Endothelial cell of umbilical vein (primary cell): Measurements from ENCODE around the gene CDH23. TPM values are rescaled to one million over a fixed set of nuclear protein-coding genes. Genes with fewer than 3 reads are reported as not detected.

Source experiments
- BruUV-seq: library from RNA; stranded (reverse); fragments of 400-500 nt; replicated peaks from 2 replicates; lab custom pipeline; 2021; lab: Mats Ljungman, UMichigan
- CTCF ChIA-PET: fragments of 300-600, 350-600 bp; sonication (Branson Sonifier 250); formaldehyde crosslinking; loops from one replicate; lab custom pipeline; 2021; ENCODE audit warnings: antibody characterized with exemption, inconsistent platforms; lab: Charles Lee
- POLR2A ChIA-PET: fragments of 300-600, 350-600 bp; sonication (Branson Sonifier 250); formaldehyde crosslinking; loops from one replicate; lab custom pipeline; 2021; ENCODE audit warnings: antibody characterized with exemption, inconsistent platforms; lab: Charles Lee
- DNase-seq: peaks from one replicate; pipeline ENCODE4 v3.0.0-alpha.2; 2011; ENCODE audit warnings: low read depth, low spot score
- FAIRE-seq: peaks from 2 replicates; lab custom pipeline; 2011; peaks lifted over from hg19 to GRCh38; lab: Jason Lieb, UNC
- H2AFZ ChIP-seq: 2 replicates; pipeline ENCODE4 v1.6.0; 2012; ENCODE audit warnings: low read depth, low read length, control low read depth, inconsistent platforms
- H3K27ac ChIP-seq: 2 replicates; pipeline ENCODE4 v1.5.1; 2011; ENCODE audit warnings: low read depth, mild to moderate bottlenecking, control low read depth, low read length, moderate library complexity; ENCODE audit not compliant: insufficient read depth
- H3K27me3 ChIP-seq, 2 experiments: 2 replicates each; pipeline versions ENCODE4 v1.6.0 to v1.6.1; 2011; ENCODE audit warnings: low read length in 2 of 2, mixed read lengths in 1 of 2; ENCODE audit not compliant: control insufficient read depth in 2 of 2, insufficient read depth in 2 of 2
- H3K36me3 ChIP-seq, 2 experiments: 2 replicates in 1 of 2; 3 replicates in 1 of 2; pipeline ENCODE4 v1.5.1; 2011; ENCODE audit warnings: low read length in 2 of 2, mild to moderate bottlenecking in 1 of 2, moderate library complexity in 1 of 2; ENCODE audit not compliant: control insufficient read depth in 2 of 2, insufficient read depth in 2 of 2; ENCODE audit errors: extremely low read depth in 1 of 2
- H3K4me1 ChIP-seq: 3 replicates; pipeline ENCODE4 v1.5.1; 2011; ENCODE audit warnings: mild to moderate bottlenecking, low read length; ENCODE audit not compliant: control insufficient read depth, insufficient read depth; ENCODE audit errors: extremely low read depth
- H3K4me2 ChIP-seq: 2 replicates; pipeline ENCODE4 v1.6.1; 2011; ENCODE audit warnings: low read length, control low read depth, mixed read lengths; ENCODE audit not compliant: insufficient read depth
- H3K4me3 ChIP-seq, 3 experiments: fragments of 200-600 bp in 1 of 3; sonication (generic), shearing (Covaris generic) in 1 of 3; replicated peaks in 1 of 3; 2 replicates each; pipeline ENCODE4 v1.5.1; 2011 to 2016; ENCODE audit warnings: control low read depth in 3 of 3, low read length in 3 of 3, mild to moderate bottlenecking in 2 of 3, inconsistent platforms in 1 of 3, low read depth in 1 of 3, moderate library complexity in 1 of 3; ENCODE audit not compliant: insufficient read depth in 1 of 3
- H3K79me2 ChIP-seq: 2 replicates; pipeline ENCODE4 v1.6.0; 2012; ENCODE audit warnings: low read length, inconsistent platforms; ENCODE audit not compliant: control insufficient read depth, insufficient read depth
- H3K9ac ChIP-seq: replicated peaks from 2 replicates; pipeline ENCODE3; 2011; ENCODE audit warnings: low read length, control low read depth; ENCODE audit not compliant: insufficient read depth; ENCODE audit errors: extremely low read depth
- H3K9me1 ChIP-seq: replicated peaks from 3 replicates; pipeline ENCODE4 v1.6.0; 2011; ENCODE audit warnings: mild to moderate bottlenecking, low read length; ENCODE audit not compliant: control insufficient read depth, insufficient read depth; ENCODE audit errors: extremely low read depth
- H3K9me3 ChIP-seq: replicated peaks from 2 replicates; pipeline ENCODE4 v1.5.1; 2012; ENCODE audit warnings: low read length, inconsistent platforms; ENCODE audit not compliant: control insufficient read depth, insufficient read depth
- H4K20me1 ChIP-seq: replicated peaks from 2 replicates; pipeline ENCODE3; 2011; ENCODE audit warnings: mild to moderate bottlenecking, low read length; ENCODE audit not compliant: control insufficient read depth, insufficient read depth; ENCODE audit errors: extremely low read depth
- CTCF ChIP-seq, 2 donors: IDR thresholded peaks; 1 replicate in 1 of 2; 2 replicates in 1 of 2; pipeline ENCODE4 v1.5.1; 2011; ENCODE audit warnings: low read length in 2 of 2, mild to moderate bottlenecking in 2 of 2, moderate library complexity in 2 of 2, control low read depth in 1 of 2, inconsistent platforms in 1 of 2, low read depth in 1 of 2; ENCODE audit not compliant: insufficient read depth in 1 of 2; ENCODE audit errors: extremely low read depth in 1 of 2
- EZH2 ChIP-seq: IDR thresholded peaks from 2 replicates; pipeline ENCODE4 v1.6.1; 2012; ENCODE audit warnings: borderline replicate concordance, low read depth, mild to moderate bottlenecking, moderate library complexity, low read length, inconsistent platforms; ENCODE audit not compliant: severe bottlenecking
- FOS ChIP-seq: IDR thresholded peaks from 2 replicates; pipeline ENCODE4 v1.6.1; 2011; ENCODE audit warnings: mild to moderate bottlenecking, low read length, moderate library complexity, borderline replicate concordance; ENCODE audit not compliant: insufficient read depth
- GATA2 ChIP-seq: IDR thresholded peaks from 2 replicates; pipeline ENCODE4 v1.7.0; 2011; ENCODE audit warnings: low read depth, mild to moderate bottlenecking, moderate library complexity, mixed read lengths, low read length; ENCODE audit not compliant: insufficient read length, insufficient read depth
- JUN ChIP-seq: IDR thresholded peaks from 2 replicates; pipeline ENCODE4 v1.6.1; 2011; ENCODE audit warnings: borderline replicate concordance, low read depth; ENCODE audit not compliant: insufficient read length, insufficient read depth
- MAX ChIP-seq: IDR thresholded peaks from 2 replicates; pipeline ENCODE4 v1.6.1; 2011; ENCODE audit not compliant: insufficient read depth, insufficient read length
- MYC ChIP-seq: IDR thresholded peaks from one replicate; pipeline ENCODE4 v1.6.1; 2011; ENCODE audit warnings: mild to moderate bottlenecking, low read depth, low read length
- POLR2A ChIP-seq: IDR thresholded peaks from 2 replicates; pipeline ENCODE4 v1.6.1; 2012; ENCODE audit warnings: low read depth, mild to moderate bottlenecking, control low read depth, low read length
- POLR2AphosphoS5 ChIP-seq: IDR thresholded peaks from 2 replicates; pipeline ENCODE4 v1.6.1; 2012; ENCODE audit warnings: low read depth, mild to moderate bottlenecking, control low read depth, low read length, moderate library complexity; ENCODE audit not compliant: insufficient read depth
- dilution Hi-C: fragments of 300-500 bp; cut with MboI; formaldehyde crosslinking; loops from one replicate; pipeline ENCODE4 v1.15.0; 2019; ENCODE audit warnings: low sequenced_read_pairs; ENCODE audit not compliant: extremely low pct_ligation_motif_present
- intact Hi-C: fragments of 100-400 bp; cut with micrococcal nuclease; formaldehyde crosslinking; loops from one replicate; pipeline ENCODE4 v1.10.0; 2022
- polyA plus RNA-seq, 4 experiments: library from polyadenylated mRNA; depleted of rRNA in 3 of 4; stranded (reverse) in 3 of 4; unstranded in 1 of 4; fragments of >200 nt; gene quantifications; 2 replicates each; pipeline versions ENCODE4 v1.2.1 to v1.2.3, GENCODE V29; 2011 to 2012; ENCODE audit warnings: missing spikeins in 1 of 4
- total RNA-seq: library from RNA; stranded (reverse); gene quantifications from 2 replicates; pipeline ENCODE4 v1.2.3, GENCODE V29; 2021

Gene CDH23
- total and polyA plus RNA-seq, 2 donors (not counting 3 experiments of a cell fraction or from before 2014, with no cell fraction given) = not detected

DNA sequence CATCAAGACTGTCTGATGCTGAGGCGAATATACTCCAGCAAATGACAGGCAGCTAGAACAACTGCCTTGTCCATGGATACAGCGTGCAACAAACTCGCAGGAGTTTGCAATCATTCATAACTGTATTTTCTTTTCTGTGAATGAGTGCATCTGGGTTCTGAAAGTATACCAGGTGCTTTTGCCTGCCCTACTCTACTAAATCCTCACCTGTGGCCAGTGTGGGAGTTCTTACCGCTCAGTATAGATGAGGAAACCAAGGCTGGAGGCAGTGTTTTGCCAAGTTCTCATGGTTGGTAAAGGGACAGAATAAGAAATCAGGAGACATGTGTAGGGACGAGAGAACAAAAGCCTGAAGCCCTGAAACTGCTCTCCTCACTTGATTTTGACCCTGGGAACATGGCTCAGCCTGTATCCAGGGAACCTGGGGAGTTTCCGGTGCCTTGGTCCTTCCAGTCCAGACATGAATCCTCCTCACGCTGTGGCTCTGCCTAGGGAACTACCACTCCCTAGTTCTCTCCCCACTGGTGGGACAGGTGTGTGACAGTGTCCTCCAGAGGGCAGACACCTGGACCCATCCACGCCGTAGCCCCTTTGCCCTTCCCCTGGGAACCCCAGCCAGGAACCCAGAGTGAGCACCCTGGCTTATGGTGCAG lies 142.0 kb downstream of the CDH23 start:
- H3K9me1 ChIP-seq = no peaks in the 10 kb centered on the region
- no peak for FAIRE-seq
- no TSS peak for BruUV-seq
- no peak for TF ChIP-seq MAX
- no peak for TF ChIP-seq CTCF (IDR thresholded peaks at IDR 0.05; ENCODE audit: extremely low read depth in 1 of 2, insufficient read depth in 1 of 2, low read depth in 1 of 2, low read length in 2 of 2)
- TF ChIP-seq EZH2 = no peak
- no peak for TF ChIP-seq JUN
- TF ChIP-seq POLR2AphosphoS5 = no peak
- TF ChIP-seq POLR2A = no peak
- no peak for TF ChIP-seq MYC
- no peak for TF ChIP-seq FOS
- no peak for TF ChIP-seq GATA2
- H3K9me3 ChIP-seq = no peaks in the 10 kb centered on the region
- intact Hi-C loops = no loop called here
- H3K27ac ChIP-seq = no peak overlapping the region
- H4K20me1 ChIP-seq = no peaks in the 10 kb centered on the region
- H3K9ac ChIP-seq = no peak overlapping the region
- POLR2A ChIA-PET = no interaction called here
- H3K4me3 ChIP-seq = no peak overlapping the region
- no peaks in the 10 kb centered on the region for H3K79me2 ChIP-seq
- no peak overlapping the region for H2AFZ ChIP-seq
- H3K4me2 ChIP-seq = no peak overlapping the region
- no peaks in the 10 kb centered on the region for H3K4me1 ChIP-seq
- no peak for DNase-seq
- CTCF ChIA-PET = interaction anchor here (0.8 kb wide), 1 partner anchor 31 kb away, joined by 3 read pairs; no protein-coding TSS in a partner anchor
- H3K36me3 ChIP-seq = no peaks in the 10 kb centered on the region
- H3K27me3 ChIP-seq = peaks cover 0 to 8% of the 10 kb centered on the region in 2 experiments
- dilution Hi-C loops = no loop called here
